HepG2 (cell line): Measurements from ENCODE around the gene GAS2L1. TPM values are rescaled to one million over a fixed set of nuclear protein-coding genes. Genes with fewer than 3 reads are reported as not detected.

ENCODE experiments used
- ATRX ChIP-seq: sonication (generic); formaldehyde crosslinking; IDR thresholded peaks from 2 replicates; pipeline ENCODE4 v1.4.0; 2020; ENCODE audit warnings: missing genetic modification reagents, borderline replicate concordance
- CAMTA2 ChIP-seq: sonication (generic); formaldehyde crosslinking; IDR thresholded peaks from 2 replicates; pipeline ENCODE4 v1.4.0; 2020; ENCODE audit warnings: mild to moderate bottlenecking, missing genetic modification reagents, borderline replicate concordance
- CSRNP1 ChIP-seq: sonication (generic); formaldehyde crosslinking; IDR thresholded peaks from 2 replicates; pipeline ENCODE4 v1.8.1; 2023; ENCODE audit warnings: mild to moderate bottlenecking, missing genetic modification reagents
- FOXA1 ChIP-seq, 2 experiments: fragments of 450-650 bp in 1 of 2; sonication (generic) in 1 of 2; formaldehyde crosslinking in 1 of 2; IDR thresholded peaks; 2 replicates each; pipeline versions ENCODE4 v1.4.0 to v1.6.1; 2016 to 2020; ENCODE audit warnings: missing genetic modification reagents in 1 of 2
- JARID2 ChIP-seq: sonication (generic); formaldehyde crosslinking; IDR thresholded peaks from 2 replicates; pipeline ENCODE4 v1.8.1; 2023; ENCODE audit warnings: missing genetic modification reagents, inconsistent platforms; ENCODE audit not compliant: insufficient replicate concordance
- MYPOP ChIP-seq: sonication (generic); formaldehyde crosslinking; IDR thresholded peaks from 2 replicates; pipeline ENCODE4 v1.8.1; 2023; ENCODE audit warnings: mild to moderate bottlenecking, moderate library complexity, missing genetic modification reagents
- NFIB ChIP-seq: sonication (generic); formaldehyde crosslinking; IDR thresholded peaks from 2 replicates; pipeline ENCODE4 v1.9.0; 2021; ENCODE audit warnings: missing genetic modification reagents, mild to moderate bottlenecking, borderline replicate concordance
- NR0B2 ChIP-seq: sonication (generic); formaldehyde crosslinking; IDR thresholded peaks from 2 replicates; pipeline ENCODE4 v1.4.0; 2020; ENCODE audit warnings: mild to moderate bottlenecking, missing genetic modification reagents
- PREB ChIP-seq: sonication (generic); formaldehyde crosslinking; IDR thresholded peaks from 2 replicates; pipeline ENCODE4 v1.4.0; 2020; ENCODE audit warnings: missing genetic modification reagents
- SALL1 ChIP-seq: sonication (generic); formaldehyde crosslinking; IDR thresholded peaks from 2 replicates; pipeline ENCODE4 v1.8.0; 2022; ENCODE audit warnings: mild to moderate bottlenecking, missing genetic modification reagents
- SAP130 ChIP-seq: IDR thresholded peaks from 2 replicates; pipeline ENCODE4 v1.6.1; 2016; ENCODE audit warnings: low read depth
- TFAP4 ChIP-seq: sonication (generic); IDR thresholded peaks from 2 replicates; pipeline ENCODE4 v1.6.1; 2016; ENCODE audit warnings: low read depth, borderline replicate concordance
- ZNF34 ChIP-seq: sonication (generic); formaldehyde crosslinking; IDR thresholded peaks from 2 replicates; pipeline ENCODE4 v1.4.0; 2020; ENCODE audit warnings: mild to moderate bottlenecking, missing genetic modification reagents, borderline replicate concordance
- ZNF704 ChIP-seq: sonication (generic); formaldehyde crosslinking; IDR thresholded peaks from 2 replicates; pipeline ENCODE4 v1.8.1; 2023; ENCODE audit warnings: mild to moderate bottlenecking, inconsistent platforms, moderate library complexity, missing genetic modification reagents, borderline replicate concordance
- polyA plus RNA-seq, 8 experiments: library from polyadenylated mRNA; depleted of rRNA in 3 of 8; stranded (reverse) in 7 of 8; unstranded in 1 of 8; fragments of >200 nt; fragmentation: Illumina TruSeq in 4 of 8; extraction: Trizol in 4 of 8; gene quantifications; 2 replicates each; pipeline versions ENCODE4 v1.2.1 to v1.2.3, GENCODE V29; 2011 to 2016; ENCODE audit warnings: low read depth in 4 of 8, missing spikeins in 1 of 8, mixed read lengths in 1 of 8; ENCODE audit not compliant: insufficient read depth in 1 of 8
- total RNA-seq, 5 experiments: library from RNA; depleted of rRNA; stranded (reverse); fragments of >200 nt; fragmentation: Illumina TruSeq; extraction: Trizol; gene quantifications; 2 replicates each; pipeline ENCODE4 v1.2.3, GENCODE V29; 2016; ENCODE audit warnings: low read depth in 1 of 5

Gene GAS2L1
- total and polyA plus RNA-seq, 2 of the 13 experiments (the other 11 are each of a cell fraction or from before 2014, with no cell fraction given) = 1.8 to 3.3 TPM

- no peak for TF ChIP-seq CAMTA2 (CRISPR knock-in tag)
- TF ChIP-seq JARID2 (CRISPR knock-in tag) = no peak
- no peak for TF ChIP-seq NR0B2 (CRISPR knock-in tag)
- no peak for TF ChIP-seq ZNF34 (CRISPR knock-in tag)
- TF ChIP-seq ATRX (CRISPR knock-in tag) = no peak
- TF ChIP-seq SALL1 (CRISPR knock-in tag) = no peak
- 0 out of 2 replicates have a peak, but pooled peaks have one; percentile 17 for TF ChIP-seq SAP130 (CRISPR knock-in tag)
- TF ChIP-seq FOXA1 (IDR thresholded peaks at IDR 0.05) = no peak
- 0 out of 2 replicates have a peak, but pooled peaks have one; percentile 8 for TF ChIP-seq FOXA1 (CRISPR knock-in tag; IDR thresholded peaks at IDR 0.05)
- no peak for TF ChIP-seq MYPOP
- TF ChIP-seq TFAP4 = no peak
- no peak for TF ChIP-seq NFIB
- no peak for TF ChIP-seq ZNF704
- TF ChIP-seq CSRNP1 = no peak
- TF ChIP-seq PREB (CRISPR knock-in tag) = no peak
Measured at GRCh38 chr22:29320546-29320945, 14.1 kb downstream of the GAS2L1 start (continued).
